ENCODE results near the gene ENTPD8. TPM values are rescaled to one million over a fixed set of nuclear protein-coding genes. Genes with fewer than 3 reads are reported as not detected.
"Not testable (repeated sequence)": the region's sequence is repeated elsewhere in the genome, so short reads cannot be mapped to it uniquely, and the experiment has no call there.

The ENTPD8 gene
- total RNA-seq, 1 donor from 2014 or later: not detected

- Histone ChIP-seq H3K4me3 (no peak overlapping the region), H3K27ac (no peak overlapping the region), H3K27me3 (no peaks in the 10 kb centered on the region), H4K20me1 (ENCODE audit: low read depth) (peaks cover 41% of the 10 kb centered on the region), H3K36me3 (no peaks in the 10 kb centered on the region), H2AFZ (replicated peaks) (no peak overlapping the region), H3K9me3 (ENCODE audit: low read depth) (no peaks in the 10 kb centered on the region), H3K9ac (no peak overlapping the region), H3K4me1 (peaks cover 13% of the 10 kb centered on the region), H3F3A (ENCODE audit: low read depth) (peaks cover 15% of the 10 kb centered on the region), H3K79me2 (ENCODE audit: low read depth) (no peaks in the 10 kb centered on the region), H3K4me2 (no peak overlapping the region)
- Mint-ChIP-seq H3K27ac (no peak overlapping the region), H3K27me3 (ENCODE audit: insufficient read depth, low read depth) (peaks cover 6% of the 10 kb centered on the region), H3K4me1 (peaks cover 18% of the 10 kb centered on the region), H3K9me3 (no peaks in the 10 kb centered on the region), H3K36me3 (peaks cover 5% of the 10 kb centered on the region), H3K4me3 (no peak overlapping the region)
- DNase-seq (ENCODE audit: low spot score): no peak
- TF ChIP-seq EZH2 (IDR thresholded peaks at IDR 0.05) (no peak), EZH2phosphoT487 (IDR thresholded peaks at IDR 0.05) (no peak), CTCF (IDR thresholded peaks at IDR 0.05) (no peak)
Measured at GRCh38 chr9:137452006-137452760, 11.0 kb upstream of the ENTPD8 start.

- Histone ChIP-seq H3F3A (ENCODE audit: low read depth) (peaks cover 15% of the 10 kb centered on the region), H3K4me1 (peaks cover 13% of the 10 kb centered on the region), H4K20me1 (ENCODE audit: low read depth) (peaks cover 34% of the 10 kb centered on the region)
- not testable (repeated sequence) for H3K4me3 ChIP-seq; H3K4me3 Mint-ChIP-seq; H3K9ac ChIP-seq; H3K36me3 ChIP-seq; H3K9me3 Mint-ChIP-seq; DNase-seq (ENCODE audit: low spot score); H3K27ac ChIP-seq; H3K27ac Mint-ChIP-seq; H2AFZ ChIP-seq (replicated peaks); H3K4me2 ChIP-seq; H3K79me2 ChIP-seq (ENCODE audit: low read depth); H3K27me3 Mint-ChIP-seq (ENCODE audit: insufficient read depth, low read depth); H3K9me3 ChIP-seq (ENCODE audit: low read depth); H3K27me3 ChIP-seq; H3K36me3 Mint-ChIP-seq
- peaks cover 18% of the 10 kb centered on the region for H3K4me1 Mint-ChIP-seq
Measured at GRCh38 chr9:137451264-137452005, 10.3 kb upstream of the ENTPD8 start.

GRCh38 chr9:137450539-137451222 is 9.5 kb upstream of the ENTPD8 start:
- H3K4me1 Mint-ChIP-seq: peaks cover 21% of the 10 kb centered on the region
- not testable (repeated sequence) for H3K4me2 ChIP-seq; H3K36me3 ChIP-seq; DNase-seq (ENCODE audit: low spot score); H3K27me3 ChIP-seq; H3K27ac Mint-ChIP-seq; H3K9me3 ChIP-seq (ENCODE audit: low read depth); H3K27me3 Mint-ChIP-seq (ENCODE audit: insufficient read depth, low read depth); H3K9ac ChIP-seq; H3K36me3 Mint-ChIP-seq; H3K79me2 ChIP-seq (ENCODE audit: low read depth); H3K9me3 Mint-ChIP-seq; H3K27ac ChIP-seq; H3K4me3 Mint-ChIP-seq; H2AFZ ChIP-seq (replicated peaks); H3K4me3 ChIP-seq
- H3K4me1 ChIP-seq: peaks cover 13% of the 10 kb centered on the region
- H4K20me1 ChIP-seq (ENCODE audit: low read depth): peaks cover 27% of the 10 kb centered on the region
- peaks cover 21% of the 10 kb centered on the region for H3F3A ChIP-seq (ENCODE audit: low read depth)

- H3K27ac Mint-ChIP-seq: no peak overlapping the region
Measured at GRCh38 chr9:137449931-137450538, 8.9 kb upstream of the ENTPD8 start.

More at GRCh38 chr9:137449931-137450538, 8.9 kb upstream of the ENTPD8 start:
- no peak overlapping the region for H3K4me2 ChIP-seq
- no peak for DNase-seq (ENCODE audit: low spot score)
- H3K27me3 ChIP-seq: no peaks in the 10 kb centered on the region
- H3K27me3 Mint-ChIP-seq (ENCODE audit: insufficient read depth, low read depth): peaks cover 10% of the 10 kb centered on the region
- peaks cover 26% of the 10 kb centered on the region for H3K4me1 Mint-ChIP-seq
- H3K4me1 ChIP-seq: peaks cover 13% of the 10 kb centered on the region
- H3K27ac ChIP-seq: no peak overlapping the region
- no peaks in the 10 kb centered on the region for H3K9me3 ChIP-seq (ENCODE audit: low read depth)
- no peak overlapping the region for H3K9ac ChIP-seq
- no peak overlapping the region for H3K4me3 ChIP-seq
- H2AFZ ChIP-seq (replicated peaks): no peak overlapping the region
- H4K20me1 ChIP-seq (ENCODE audit: low read depth): peaks cover 20% of the 10 kb centered on the region
- no peaks in the 10 kb centered on the region for H3K36me3 ChIP-seq
- H3K36me3 Mint-ChIP-seq: peaks cover 3% of the 10 kb centered on the region
- H3K4me3 Mint-ChIP-seq: no peak overlapping the region
- no peaks in the 10 kb centered on the region for H3K9me3 Mint-ChIP-seq
- TF ChIP-seq EZH2 (IDR thresholded peaks at IDR 0.05): no peak
- TF ChIP-seq EZH2phosphoT487 (IDR thresholded peaks at IDR 0.05): no peak
- TF ChIP-seq CTCF (IDR thresholded peaks at IDR 0.05): no peak
- no peaks in the 10 kb centered on the region for H3K79me2 ChIP-seq (ENCODE audit: low read depth)
- H3F3A ChIP-seq (ENCODE audit: low read depth): peaks cover 19% of the 10 kb centered on the region

Data from neural progenitor cell (in vitro differentiated cells).